Endodermal cell (in vitro differentiated cells): ENCODE results near the gene C6orf120. TPM values are rescaled to one million over a fixed set of nuclear protein-coding genes. Genes with fewer than 3 reads are reported as not detected.
A peak's percentile ranks its signal among the peaks of the same experiment; 100 is the strongest.

Experiments
- DNase-seq: peaks from one replicate; pipeline ENCODE4 v3.0.0-alpha.2; 2017
- H3K27ac ChIP-seq: 2 replicates; pipeline ENCODE4 v1.5.1; 2013; ENCODE audit warnings: mild to moderate bottlenecking, low read depth, low read length, moderate library complexity
- H3K27me3 ChIP-seq: 2 replicates; pipeline ENCODE4 v1.6.1; 2013; ENCODE audit warnings: mild to moderate bottlenecking, low read length, moderate library complexity; ENCODE audit not compliant: insufficient read depth, control insufficient read depth, poor library complexity, severe bottlenecking
- H3K36me3 ChIP-seq: 2 replicates; pipeline ENCODE4 v1.7.0; 2013; ENCODE audit warnings: mild to moderate bottlenecking, low read length, moderate library complexity; ENCODE audit not compliant: control insufficient read depth, insufficient read depth
- H3K4me1 ChIP-seq: one replicate; pipeline ENCODE4 v1.7.0; 2013; ENCODE audit warnings: low read length; ENCODE audit not compliant: control insufficient read depth, insufficient read depth
- H3K4me3 ChIP-seq: 2 replicates; pipeline ENCODE4 v1.5.1; 2013; ENCODE audit warnings: mild to moderate bottlenecking, low read length, moderate library complexity
- H3K9ac ChIP-seq: 2 replicates; pipeline ENCODE4 v1.6.1; 2013; ENCODE audit warnings: mild to moderate bottlenecking, low read length, moderate library complexity; ENCODE audit not compliant: poor library complexity, severe bottlenecking; ENCODE audit errors: extremely low read depth
- H3K9me3 ChIP-seq: 2 replicates; pipeline ENCODE4 v1.6.1; 2013; ENCODE audit warnings: mild to moderate bottlenecking, low read length, moderate library complexity; ENCODE audit not compliant: control insufficient read depth
- H3K27ac Mint-ChIP-seq: 2 replicates; pipeline ENCODE4 v1.8.0; 2020; ENCODE audit warnings: mixed read lengths
- H3K27me3 Mint-ChIP-seq: 2 replicates; pipeline ENCODE4 v1.8.0; 2021; ENCODE audit warnings: mild to moderate bottlenecking, mixed read lengths; ENCODE audit not compliant: insufficient read depth
- H3K36me3 Mint-ChIP-seq: 2 replicates; pipeline ENCODE4 v1.8.0; 2020; ENCODE audit warnings: low read depth, mixed read lengths
- H3K4me1 Mint-ChIP-seq: 2 replicates; pipeline ENCODE4 v1.8.0; 2020; ENCODE audit warnings: mixed read lengths
- H3K4me3 Mint-ChIP-seq: 2 replicates; pipeline ENCODE4 v1.8.0; 2020; ENCODE audit warnings: mild to moderate bottlenecking, moderate library complexity, mixed read lengths
- H3K9me3 Mint-ChIP-seq: 2 replicates; pipeline ENCODE4 v1.8.0; 2020; ENCODE audit warnings: mild to moderate bottlenecking, mixed read lengths
- WGBS, 2 experiments: methylation state at CpG; one replicate each; pipeline versions ENCODE4 v1.1.5 to v1.1.7; 2013; ENCODE audit warnings: missing lambda C conversion rate in 2 of 2, mixed read lengths in 1 of 2; ENCODE audit not compliant: insufficient coverage in 1 of 2, insufficient read length in 1 of 2; 5-methylcytosine and 5-hydroxymethylcytosine counted together
- total RNA-seq, 2 donors: library from RNA; stranded (reverse); fragmentation: NEBNext Ultra II Directional in 1 of 2; extraction: Animal tissue kit (Norgen Biotek cat#: 25700) in 1 of 2; gene quantifications; 2 replicates in 1 of 2; 3 replicates in 1 of 2; pipeline ENCODE4 v1.2.1, GENCODE V29; 2021
- TF ChIP-seq, protein P1 (sequence below): fragments of 200-600 bp; sonication (generic); conservative IDR thresholded peaks from 2 replicates; pipeline ENCODE4 v1.5.0; 2021; ENCODE audit warnings: antibody characterized with exemption, mild to moderate bottlenecking

The C6orf120 gene
- total RNA-seq, 2 donors from 2014 or later, result 24.0 to 29.7 TPM

- 95 to 96% methylated on average over 7 to 9 of the region's 9 CpGs for WGBS, 2 experiments
- no peaks in the 10 kb centered on the region for H3K4me1 Mint-ChIP-seq
- DNase-seq, result no peak
- H3K4me3 Mint-ChIP-seq, result no peak overlapping the region
- TF ChIP-seq, protein P1, sequence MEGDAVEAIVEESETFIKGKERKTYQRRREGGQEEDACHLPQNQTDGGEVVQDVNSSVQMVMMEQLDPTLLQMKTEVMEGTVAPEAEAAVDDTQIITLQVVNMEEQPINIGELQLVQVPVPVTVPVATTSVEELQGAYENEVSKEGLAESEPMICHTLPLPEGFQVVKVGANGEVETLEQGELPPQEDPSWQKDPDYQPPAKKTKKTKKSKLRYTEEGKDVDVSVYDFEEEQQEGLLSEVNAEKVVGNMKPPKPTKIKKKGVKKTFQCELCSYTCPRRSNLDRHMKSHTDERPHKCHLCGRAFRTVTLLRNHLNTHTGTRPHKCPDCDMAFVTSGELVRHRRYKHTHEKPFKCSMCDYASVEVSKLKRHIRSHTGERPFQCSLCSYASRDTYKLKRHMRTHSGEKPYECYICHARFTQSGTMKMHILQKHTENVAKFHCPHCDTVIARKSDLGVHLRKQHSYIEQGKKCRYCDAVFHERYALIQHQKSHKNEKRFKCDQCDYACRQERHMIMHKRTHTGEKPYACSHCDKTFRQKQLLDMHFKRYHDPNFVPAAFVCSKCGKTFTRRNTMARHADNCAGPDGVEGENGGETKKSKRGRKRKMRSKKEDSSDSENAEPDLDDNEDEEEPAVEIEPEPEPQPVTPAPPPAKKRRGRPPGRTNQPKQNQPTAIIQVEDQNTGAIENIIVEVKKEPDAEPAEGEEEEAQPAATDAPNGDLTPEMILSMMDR, result no peak
- peaks cover 67% of the 10 kb centered on the region for H3K36me3 Mint-ChIP-seq
- H3K9ac ChIP-seq, result no peak overlapping the region
- no peak overlapping the region for H3K27ac ChIP-seq
- H3K9me3 Mint-ChIP-seq, result no peaks in the 10 kb centered on the region
- H3K27me3 ChIP-seq, result no peaks in the 10 kb centered on the region
- H3K9me3 ChIP-seq, result no peaks in the 10 kb centered on the region
- no peak overlapping the region for H3K4me3 ChIP-seq
- peaks cover 80% of the 10 kb centered on the region for H3K36me3 ChIP-seq
- no peaks in the 10 kb centered on the region for H3K4me1 ChIP-seq
- H3K27ac Mint-ChIP-seq, result peak overlapping the region; percentile 55
- peaks cover 2% of the 10 kb centered on the region for H3K27me3 Mint-ChIP-seq
These were observed 36.6 kb upstream of the C6orf120 start for GRCh38 chr6:169665289-169665688.

DNA sequence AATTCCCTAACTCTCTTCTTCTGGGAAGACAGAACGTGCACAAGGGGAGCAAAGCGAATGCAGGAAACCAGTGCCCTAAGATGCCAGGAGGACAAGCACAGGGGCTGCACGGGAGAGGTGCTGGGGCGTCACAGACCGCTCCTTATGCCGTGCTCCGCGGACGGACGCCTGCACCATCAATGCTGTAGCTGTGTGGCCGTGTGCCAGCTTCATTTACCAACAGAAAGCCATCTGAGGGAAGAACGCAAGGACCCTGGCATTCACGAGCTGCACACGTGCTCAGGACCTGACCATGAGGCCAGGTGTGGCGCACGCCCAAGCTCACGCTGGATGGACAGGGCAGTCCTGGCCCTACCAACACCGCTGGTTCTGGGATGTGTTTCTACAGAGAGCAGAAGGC lies 35.5 kb upstream of the C6orf120 start:
- no peaks in the 10 kb centered on the region for H3K9me3 ChIP-seq
- no peaks in the 10 kb centered on the region for H3K9me3 Mint-ChIP-seq
- DNase-seq, result no peak
- TF ChIP-seq, protein P1, result no peak
- H3K27ac ChIP-seq, result no peak overlapping the region
- H3K4me3 Mint-ChIP-seq, result no peak overlapping the region
- no peak overlapping the region for H3K4me3 ChIP-seq
- H3K36me3 ChIP-seq, result peaks cover 81% of the 10 kb centered on the region
- no peaks in the 10 kb centered on the region for H3K4me1 ChIP-seq
- H3K4me1 Mint-ChIP-seq, result no peaks in the 10 kb centered on the region
- no peak overlapping the region for H3K9ac ChIP-seq
- H3K27me3 Mint-ChIP-seq, result peaks cover 2% of the 10 kb centered on the region
- peaks cover 74% of the 10 kb centered on the region for H3K36me3 Mint-ChIP-seq
- no peak overlapping the region for H3K27ac Mint-ChIP-seq
- no peaks in the 10 kb centered on the region for H3K27me3 ChIP-seq
- 93 to 96% methylated on average over 15 to 18 of the region's 18 CpGs for WGBS, 2 experiments

DNA sequence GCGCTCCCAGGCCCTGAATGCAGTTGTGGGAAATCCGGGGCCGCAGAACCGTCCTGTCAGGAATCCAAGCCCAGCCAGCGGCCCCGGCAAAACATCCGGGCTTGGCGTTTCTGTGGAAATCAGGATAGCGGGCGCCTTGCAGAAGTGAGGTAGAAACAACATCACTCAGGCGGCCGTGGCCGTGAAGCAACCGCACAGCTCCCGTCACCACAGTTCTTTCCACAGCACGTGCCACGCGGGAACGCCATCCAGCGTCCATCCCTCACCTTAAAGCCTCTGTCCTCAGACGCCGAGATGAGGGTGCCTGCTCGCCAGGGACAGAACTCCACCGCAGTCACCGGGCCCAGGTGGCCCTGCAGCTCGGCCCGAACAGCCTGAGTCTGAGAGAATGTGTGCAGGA lies 34.2 kb upstream of the C6orf120 start:
- Mint-ChIP-seq H3K9me3 (no peaks in the 10 kb centered on the region), H3K4me1 (no peaks in the 10 kb centered on the region), H3K27ac (no peak overlapping the region), H3K4me3 (no peak overlapping the region), H3K27me3 (peaks cover 2% of the 10 kb centered on the region), H3K36me3 (peaks cover 75% of the 10 kb centered on the region)
- Histone ChIP-seq H3K36me3 (peaks cover 84% of the 10 kb centered on the region), H3K9me3 (no peaks in the 10 kb centered on the region), H3K4me3 (no peak overlapping the region), H3K27ac (no peak overlapping the region), H3K9ac (no peak overlapping the region), H3K4me1 (no peaks in the 10 kb centered on the region), H3K27me3 (no peaks in the 10 kb centered on the region)
- no peak for DNase-seq
- TF ChIP-seq, protein P1, result no peak
- WGBS, 2 experiments, result 95 to 98% methylated on average over 24 to 27 of the region's 27 CpGs
